ENCODE results near the gene R3HCC1L.

R3HCC1L gene

DNA sequence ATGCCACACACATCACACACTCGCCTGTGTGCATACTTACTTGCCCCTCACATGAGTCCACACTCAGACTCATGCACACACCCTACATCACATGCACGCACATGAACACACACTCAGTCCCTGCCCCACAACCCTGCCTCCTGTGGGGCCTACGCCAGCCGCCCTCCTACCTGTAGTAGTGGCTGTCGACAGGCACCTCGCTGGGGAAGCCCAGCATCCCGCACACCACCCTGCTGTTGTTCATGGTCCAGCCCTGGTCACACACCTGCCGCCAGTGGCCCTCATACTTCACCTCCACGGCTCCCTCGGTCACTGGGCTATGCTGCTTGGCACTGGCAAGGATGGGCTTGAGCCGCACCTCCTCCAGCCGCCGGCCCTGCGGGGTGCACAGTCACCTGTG is 126.3 kb downstream of the R3HCC1L start:
- no peak for DNase-seq (ENCODE audit: low spot score)

DNA sequence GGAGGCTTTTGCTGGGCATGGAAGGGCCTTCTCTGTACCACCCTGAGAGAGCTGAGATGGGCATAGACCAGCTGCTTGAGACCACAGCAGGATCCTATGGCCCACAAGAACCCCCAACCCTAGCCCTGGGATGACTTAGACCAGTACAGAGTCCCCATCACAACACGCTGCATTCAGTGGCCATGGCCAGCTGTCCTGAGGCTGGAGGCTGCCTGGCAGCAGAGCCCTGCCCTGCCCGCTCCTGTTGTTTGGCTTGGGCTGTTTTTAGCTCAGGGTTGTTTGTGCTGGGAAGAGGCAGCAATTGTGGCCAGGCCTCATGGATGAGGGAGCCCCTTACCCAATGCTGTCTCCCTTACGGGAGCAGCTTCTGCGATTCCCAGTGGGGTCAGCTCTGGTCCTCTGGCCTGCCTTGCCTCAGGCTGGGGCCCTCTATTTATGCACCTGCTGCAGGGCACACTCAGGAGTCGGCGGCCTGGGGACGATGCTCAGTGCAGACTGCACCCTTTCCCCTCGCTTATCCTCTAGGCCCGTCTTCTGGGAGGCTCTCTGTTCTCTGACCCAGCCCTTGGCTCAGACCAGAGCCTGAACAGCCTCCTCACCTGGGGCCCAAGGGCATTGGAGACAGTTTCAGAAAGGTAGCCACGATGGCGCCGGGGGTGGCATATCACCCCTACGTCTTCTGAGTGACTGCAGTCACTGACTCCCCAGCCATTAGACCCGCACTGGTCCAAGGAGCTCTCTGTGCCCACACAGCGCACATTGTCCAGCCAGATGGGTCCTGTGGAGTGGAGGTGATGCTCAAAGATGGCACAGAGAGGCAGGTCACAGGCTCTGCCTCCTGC is 127.2 kb downstream of the R3HCC1L start:
- DNase-seq (ENCODE audit: low spot score), result no peak

DNA sequence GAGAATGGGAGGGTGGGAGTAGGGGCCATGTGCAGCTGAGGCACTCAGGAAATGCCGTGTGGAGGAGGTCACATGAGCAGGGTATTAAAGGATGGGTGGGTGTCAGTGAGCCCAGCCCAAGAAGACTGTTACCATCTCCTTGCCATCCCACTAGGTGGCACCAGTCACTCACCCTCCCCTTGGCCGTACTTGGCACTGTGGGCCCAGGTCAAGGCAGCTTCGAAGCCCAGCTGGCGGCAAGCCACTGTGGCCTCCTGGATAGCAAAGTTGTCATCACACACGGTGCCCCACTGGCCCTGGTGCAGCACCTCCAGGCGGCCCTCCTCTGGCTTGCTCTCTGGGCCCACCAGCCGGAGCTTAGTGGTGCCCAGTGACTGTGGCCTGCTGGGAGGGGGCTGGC is 128.1 kb downstream of the R3HCC1L start:
- no peak for DNase-seq (ENCODE audit: low spot score)

DNA sequence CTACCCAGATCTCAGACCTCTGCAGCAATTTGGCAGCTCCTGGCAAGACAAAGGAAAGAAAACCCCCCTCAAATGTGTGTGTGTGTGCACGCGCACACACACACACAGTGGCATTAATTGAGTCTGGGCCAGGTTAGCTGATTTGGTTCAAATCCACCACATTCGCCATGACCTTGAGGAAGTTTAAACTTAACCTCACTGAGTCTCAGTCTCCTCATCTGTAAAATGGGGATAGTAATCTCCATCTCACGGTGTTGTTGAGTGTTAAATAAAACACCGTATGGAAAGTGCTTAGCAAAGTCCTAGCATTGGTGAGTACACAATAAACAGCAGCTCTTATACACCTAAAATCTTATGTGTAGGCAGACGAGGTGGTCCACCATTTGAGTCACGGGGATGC is 128.6 kb downstream of the R3HCC1L start:
- DNase-seq (ENCODE audit: low spot score), result no peak

DNA sequence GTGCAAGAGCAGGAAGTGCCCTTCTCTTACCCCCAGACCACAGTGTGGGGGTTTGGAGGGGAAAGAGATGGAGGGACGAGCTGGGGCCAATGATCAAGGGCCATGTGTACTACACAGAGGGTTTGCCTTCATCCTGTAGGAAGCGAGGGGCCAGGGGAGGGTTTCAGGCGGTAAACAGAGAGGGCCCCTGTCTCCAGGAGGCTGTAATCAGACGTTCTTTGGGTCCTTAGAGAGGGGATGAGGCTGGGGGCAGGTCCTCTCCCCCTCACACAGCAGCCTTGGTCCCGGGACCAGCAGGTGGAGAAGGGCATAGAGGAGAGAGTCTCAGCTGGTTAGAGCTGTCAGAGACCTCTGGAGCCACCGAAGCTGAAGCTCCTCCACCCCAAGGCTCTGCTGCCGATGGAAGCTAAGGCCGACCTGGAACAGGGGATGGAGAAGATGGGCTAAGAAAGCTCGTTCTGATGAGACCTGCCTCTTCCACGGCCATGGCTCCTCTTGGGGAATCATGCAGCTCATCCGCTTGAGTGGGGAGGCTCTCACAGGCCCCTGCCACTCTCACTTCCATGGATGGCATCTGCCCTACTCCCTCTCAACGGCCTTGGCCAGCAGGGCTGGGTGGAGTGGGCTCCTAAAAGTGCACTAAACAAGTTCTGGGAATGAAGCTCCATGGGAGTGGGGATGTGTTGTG is 130.1 kb downstream of the R3HCC1L start:
- DNase-seq (ENCODE audit: low spot score), result no peak

DNA sequence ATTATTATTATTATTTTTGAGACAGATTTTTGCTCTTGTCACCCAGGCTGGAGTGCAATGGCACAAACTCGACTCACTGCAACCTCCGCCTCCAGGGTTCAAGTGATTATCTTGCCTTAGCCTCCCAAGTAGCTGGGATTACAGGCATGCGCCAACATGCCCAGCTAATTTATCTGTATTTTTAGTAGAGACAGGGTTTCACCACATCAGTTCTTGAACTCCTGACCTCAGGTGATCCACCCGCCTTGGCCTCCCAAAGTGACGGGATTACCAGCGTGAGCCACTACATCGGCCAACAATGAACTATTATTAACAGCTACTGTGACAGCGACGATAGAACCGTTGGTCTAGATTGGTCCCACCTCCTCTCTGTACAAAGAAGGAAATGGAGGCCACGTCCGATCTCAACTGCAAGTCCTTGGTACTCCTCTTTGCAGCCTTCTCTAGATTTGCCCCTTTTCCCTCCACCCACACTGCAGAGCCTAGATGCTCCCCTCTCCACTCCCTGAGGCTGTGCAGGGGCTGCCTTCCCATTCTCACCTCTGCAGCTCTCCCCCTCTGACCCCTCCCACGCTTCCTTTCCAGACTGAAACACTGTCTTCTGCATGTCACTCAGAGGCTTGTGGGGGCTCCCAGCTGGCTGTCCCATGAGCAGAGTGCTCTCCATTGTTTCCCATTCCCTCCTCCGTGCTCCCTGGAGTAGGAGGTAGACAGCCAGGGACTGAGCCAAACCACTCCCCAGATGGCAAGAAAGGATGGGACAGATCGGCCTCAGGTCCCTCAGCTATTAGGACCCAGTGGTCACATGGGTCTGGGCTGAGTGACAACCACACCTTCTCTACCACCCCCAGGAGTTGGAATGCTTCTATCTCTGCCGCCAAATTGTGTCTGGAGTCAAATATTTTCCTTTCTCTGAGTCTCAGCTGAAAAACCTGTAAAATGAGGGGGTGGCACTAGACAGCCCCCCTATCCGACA is 131.2 kb downstream of the R3HCC1L start:
- DNase-seq (ENCODE audit: low spot score), result no peak

DNA sequence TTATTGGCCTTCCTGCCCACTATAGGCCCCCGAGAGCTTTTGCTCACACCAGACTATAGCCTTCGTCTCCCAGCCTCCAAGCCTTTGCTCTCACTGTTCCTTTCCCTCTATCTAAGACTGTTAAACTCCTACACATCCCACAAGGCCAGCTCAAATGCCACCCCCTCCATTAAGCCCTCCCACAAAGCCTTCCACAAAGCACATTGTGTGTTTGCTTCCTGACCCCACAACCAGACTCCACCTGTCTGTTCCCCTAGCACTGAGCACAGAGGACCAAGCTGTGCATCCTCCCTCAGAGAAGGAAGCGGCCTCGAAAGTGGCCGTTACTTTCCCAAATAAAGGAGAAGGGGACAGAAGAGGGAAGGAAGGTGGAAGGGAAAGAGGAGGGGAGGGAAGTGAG is 132.2 kb downstream of the R3HCC1L start:
- DNase-seq (ENCODE audit: low spot score), result no peak

DNA sequence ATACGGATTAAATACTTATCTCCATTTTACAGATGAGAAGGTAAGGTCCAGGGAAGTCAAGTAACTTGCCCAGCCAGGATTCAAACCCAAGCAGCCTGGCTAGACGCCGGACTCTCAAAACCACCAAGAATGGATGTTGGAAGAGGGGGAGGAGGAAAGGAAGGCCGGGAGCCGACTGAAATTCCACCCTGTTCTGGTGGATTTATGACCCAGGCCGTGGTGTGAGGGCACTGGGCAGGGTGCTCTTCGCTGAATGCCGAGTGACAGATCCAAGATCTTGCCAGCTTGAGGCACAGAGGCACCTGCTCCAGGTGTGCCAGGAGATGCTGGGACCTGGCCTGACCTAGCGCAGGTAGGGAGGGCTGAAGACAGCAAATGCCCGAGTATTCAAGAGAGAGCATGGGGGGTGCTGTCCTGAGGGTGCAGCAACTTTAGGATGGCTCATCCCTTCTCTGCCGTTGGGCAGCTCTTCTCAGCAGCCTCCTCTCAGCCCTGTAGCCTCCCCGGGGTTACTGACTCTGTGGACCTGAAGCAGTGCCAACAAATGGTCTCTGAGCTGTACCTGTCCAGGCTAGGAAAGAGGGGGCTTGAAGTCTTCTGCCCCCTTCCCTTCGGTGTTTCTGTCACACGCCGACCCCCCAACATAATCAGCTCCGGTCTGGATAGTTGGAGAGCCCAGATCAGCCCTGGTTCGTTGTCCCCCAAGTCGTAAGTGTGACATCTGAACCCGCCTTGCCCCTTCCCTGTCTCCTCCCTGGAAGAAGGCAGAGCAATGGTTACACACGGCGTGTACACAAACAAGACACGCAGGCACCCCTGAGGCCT is 132.8 kb downstream of the R3HCC1L start:
- DNase-seq (ENCODE audit: low spot score), result no peak

DNA sequence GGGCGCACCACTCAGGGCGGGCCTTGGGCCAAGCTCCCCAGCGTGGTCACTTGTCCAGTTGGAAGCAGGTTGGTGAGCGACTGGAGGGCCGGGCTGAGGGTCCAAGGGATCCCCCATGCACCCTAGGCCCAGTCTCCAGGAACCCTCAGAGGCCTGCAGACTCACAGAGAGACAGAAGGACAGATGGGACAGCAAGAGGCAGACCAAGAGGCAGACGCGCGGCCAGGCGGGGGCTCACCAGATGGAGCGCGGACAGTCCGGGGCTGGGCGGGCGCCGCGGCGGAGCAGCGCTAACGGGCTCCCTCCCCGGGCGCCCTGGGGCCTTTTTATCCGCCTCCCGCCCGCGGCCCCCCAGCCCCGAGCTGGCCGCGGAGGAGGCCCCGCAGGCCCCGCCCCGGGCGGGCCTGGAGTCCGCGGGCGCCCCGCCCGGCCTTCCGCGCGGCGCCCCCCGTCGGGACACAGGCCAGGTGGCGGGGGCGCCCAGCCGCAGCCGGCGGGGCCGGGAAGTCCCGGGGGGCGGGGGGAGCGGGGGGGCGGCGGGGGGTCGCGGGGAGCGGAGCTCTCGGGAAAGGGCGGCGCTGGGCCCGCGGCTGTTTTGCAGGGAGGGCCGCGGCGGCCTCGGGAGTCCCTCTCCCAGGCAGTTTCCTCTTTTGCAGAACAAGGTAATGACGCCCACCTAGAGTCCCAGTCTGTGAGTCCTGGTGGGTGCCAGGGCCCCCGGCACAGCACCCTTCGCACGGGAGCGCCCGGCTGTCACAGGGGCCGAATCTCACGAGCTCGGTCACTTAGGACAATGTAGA is 133.6 kb downstream of the R3HCC1L start, which contains the start of gene LOXL4:
TSS of gene LOXL4 (minus strand) at position 301 of the 800 bp plus-strand sequence. CDS start 5,175 bp downstream, outside the sequence.
- no peak for DNase-seq (ENCODE audit: low spot score)

DNA sequence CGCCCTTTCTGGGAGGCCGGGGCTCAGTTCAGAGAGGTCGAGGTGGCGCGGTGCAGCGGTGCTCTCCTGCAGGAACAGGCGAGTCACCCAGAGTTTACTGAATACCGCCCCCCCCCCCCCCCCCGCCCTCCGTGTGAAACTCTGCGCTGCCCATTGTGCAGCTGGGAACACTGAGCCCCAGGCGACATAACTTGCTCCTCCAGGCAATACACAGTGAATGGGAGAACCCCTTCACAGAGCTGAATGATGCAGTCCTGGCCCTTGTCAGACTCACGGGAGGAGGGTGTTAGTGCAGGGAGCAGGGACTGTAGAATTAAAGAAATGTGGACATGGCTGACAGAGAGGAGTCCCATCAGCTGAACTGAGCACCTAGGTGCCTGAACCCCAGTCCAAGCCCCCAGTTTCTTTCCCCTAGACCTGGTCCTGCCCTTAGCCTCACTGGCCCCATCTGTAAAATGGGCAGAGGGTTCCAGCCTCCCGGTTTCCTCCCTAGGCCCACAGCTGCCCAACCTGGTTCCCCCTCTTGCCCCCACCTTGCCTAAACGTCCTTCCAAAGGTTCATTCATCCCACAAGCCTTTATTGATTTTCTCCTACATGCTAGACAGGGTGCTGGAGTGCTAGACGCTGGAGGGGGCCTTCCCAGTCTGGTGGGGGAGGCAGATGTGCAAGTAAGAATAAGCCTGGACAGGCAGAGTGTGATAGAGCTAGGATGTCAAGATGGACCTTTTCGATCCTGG is 134.4 kb downstream of the R3HCC1L start:
- DNase-seq (ENCODE audit: low spot score), result no peak

DNA sequence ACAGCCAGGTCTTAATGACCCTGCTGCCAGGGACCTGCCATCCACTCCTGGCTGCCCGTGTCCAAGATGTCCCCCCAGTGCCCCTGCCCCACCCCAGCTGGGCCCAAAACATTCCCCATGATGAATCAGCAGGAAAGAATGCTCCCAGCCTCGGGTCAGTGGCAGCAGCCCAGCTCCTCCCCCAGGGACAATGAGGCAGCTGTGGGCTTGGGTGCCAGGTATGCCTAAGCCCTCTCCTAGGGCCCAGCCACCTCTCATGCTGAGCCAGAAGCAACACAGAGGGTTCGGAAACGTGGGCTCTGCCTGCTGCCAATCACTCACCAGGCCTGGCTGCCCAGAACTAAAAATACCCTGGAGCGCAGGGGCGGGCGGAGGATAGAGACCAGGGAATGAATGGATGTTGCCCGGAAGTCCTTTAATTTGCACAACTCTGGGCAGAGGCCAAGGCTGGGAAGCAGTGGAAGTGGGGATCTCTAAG is 135.0 kb downstream of the R3HCC1L start:
- no peak for DNase-seq (ENCODE audit: low spot score)

DNA sequence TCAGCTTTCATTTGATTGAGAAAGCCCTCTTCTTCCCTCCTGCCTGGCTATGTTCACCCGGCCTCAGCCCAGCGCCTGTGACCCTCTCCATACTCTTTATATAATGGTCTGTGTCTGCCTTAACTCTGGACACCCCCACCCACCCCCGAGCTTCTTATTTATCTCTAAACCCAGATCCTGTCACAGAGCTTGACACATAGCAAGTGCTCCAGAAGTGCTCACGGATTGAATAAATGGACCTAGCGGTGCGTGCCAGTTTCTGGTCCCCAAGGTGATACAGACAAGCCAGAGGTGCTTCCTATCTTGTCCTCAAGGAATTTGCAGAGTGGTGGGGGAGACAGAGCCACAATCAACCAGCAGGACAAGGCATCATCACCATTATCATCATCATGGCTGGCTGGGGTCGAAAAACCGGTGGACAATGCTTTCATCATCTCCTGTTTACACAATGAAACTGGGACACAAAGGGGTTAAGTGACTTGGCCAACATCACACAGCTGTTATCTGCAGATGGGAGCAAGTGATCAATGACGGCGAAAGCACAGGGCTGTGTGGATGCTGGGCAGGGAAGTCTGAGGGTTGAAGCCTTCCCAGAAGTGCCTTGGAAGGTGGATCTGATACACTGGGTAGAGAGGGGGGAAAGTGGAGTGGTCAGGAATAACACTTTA is 135.8 kb downstream of the R3HCC1L start:
- no peak for DNase-seq (ENCODE audit: low spot score)

DNA sequence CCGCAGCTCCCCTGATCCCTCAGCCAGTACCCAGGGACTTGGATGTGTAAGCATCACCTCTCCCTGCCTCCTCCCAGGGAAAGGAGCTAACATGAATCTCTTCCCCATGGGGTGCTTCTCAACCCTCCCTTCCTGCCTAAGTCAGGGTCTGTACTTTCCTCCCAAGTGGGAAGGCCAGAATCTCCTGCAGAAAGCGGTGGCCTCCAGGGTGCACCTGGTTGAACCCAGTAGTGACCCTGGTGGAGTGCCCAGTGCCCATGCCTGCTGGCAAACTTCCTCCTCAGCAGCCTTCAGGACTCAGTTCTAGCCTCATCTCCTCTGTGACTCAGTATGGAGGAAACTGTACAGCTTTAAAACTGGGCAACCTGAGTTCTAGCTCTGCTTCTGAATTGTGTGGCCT is 136.3 kb downstream of the R3HCC1L start:
- DNase-seq (ENCODE audit: low spot score), result no peak

DNA sequence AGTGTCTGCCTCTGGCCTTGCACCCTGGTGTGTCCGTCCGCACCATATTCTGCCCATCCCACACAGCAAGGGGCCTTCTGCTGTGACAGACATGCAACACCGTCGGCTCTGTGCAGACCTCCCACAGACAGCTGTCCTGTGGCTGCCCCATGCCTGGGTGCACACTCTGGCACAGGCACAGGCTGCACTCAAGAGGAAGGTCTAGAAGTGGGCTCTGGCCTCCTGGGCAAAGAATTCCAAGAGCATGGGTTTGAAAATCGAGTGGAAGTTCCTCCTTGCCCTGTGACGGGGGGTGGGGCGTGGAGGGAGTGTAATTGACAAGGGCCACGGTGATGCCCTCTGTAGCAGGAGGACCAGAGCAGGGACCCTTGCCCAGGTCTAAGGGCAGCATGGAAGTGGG is 137.8 kb downstream of the R3HCC1L start:
- DNase-seq (ENCODE audit: low spot score), result no peak

DNA sequence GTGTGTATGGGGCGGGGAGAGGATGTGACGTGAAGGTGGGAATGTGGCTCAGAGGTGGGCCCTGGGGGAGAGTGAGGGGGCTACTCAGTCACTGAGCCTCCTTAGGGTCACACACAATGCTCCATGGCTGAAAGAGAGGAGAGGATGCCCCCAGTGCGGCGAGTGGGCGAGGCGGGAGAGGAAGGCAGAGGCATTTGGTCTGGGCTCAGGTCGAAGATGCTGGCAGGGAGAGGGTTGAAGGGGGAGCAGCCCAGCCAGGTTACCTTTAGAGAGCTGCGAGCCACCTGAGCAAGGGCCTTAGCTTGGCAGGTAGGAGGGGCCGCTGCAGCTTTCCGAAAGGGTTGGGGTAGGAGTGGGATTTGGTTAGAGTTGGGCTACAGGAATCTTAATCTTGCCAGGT is 138.2 kb downstream of the R3HCC1L start:
- no peak for DNase-seq (ENCODE audit: low spot score)

DNA sequence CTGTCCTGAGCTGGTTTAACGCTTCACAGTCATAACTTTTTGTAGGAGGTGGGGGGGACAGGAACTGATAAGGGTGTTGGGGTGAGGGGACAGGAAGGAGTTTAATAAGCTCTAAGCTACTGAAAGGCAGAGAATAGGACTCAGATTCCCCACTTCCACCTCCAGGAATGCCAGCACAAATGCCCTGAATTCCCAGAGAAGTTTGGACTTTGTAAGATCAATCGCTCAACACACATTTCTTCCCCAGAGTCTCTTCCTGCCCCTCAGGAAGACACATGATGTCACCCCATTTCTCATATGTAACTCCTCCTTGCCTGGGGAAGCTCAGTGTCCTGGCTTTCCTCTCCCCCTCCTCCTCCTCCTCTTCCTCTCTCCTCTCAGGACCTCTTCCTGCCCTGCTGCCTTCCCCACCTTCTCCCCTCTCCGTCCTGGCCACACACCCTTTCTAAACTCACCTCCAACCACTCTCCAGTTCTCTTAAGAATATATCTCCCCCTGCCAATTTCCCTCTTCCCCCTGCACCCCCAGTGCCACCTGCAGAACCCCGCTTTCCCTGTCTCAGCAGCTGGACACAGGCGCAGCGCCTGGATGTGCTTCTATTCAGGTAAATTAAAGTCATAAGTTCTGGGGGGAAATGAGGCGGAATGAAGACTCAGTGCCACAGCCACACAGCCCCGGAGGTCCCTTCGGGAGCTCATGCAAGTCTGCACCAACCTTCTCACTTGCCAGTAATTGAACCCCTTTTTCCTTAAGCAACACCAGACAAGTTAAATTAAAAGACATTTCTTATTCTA is 138.8 kb downstream of the R3HCC1L start:
- no peak for DNase-seq (ENCODE audit: low spot score)

DNA sequence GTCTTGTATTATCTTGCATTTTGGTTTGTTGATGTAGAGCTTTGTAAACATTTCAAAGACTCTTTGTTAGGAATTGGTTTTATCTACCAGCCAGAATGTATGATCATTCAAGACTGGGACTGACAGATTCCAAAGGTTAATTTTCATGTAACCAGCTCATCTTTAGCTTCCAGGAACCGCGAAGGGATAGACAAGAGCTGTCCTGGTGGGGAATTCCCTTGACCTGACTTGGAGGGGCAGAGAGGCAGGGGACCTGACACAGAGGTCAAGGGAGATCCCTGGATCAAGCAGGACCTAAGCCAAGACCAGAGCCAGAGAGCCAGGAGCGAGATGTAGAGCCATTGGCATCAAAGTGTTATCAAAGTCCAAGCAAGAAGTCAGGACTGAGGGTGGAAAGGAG is 140.1 kb downstream of the R3HCC1L start:
- no peak for DNase-seq (ENCODE audit: low spot score)

DNA sequence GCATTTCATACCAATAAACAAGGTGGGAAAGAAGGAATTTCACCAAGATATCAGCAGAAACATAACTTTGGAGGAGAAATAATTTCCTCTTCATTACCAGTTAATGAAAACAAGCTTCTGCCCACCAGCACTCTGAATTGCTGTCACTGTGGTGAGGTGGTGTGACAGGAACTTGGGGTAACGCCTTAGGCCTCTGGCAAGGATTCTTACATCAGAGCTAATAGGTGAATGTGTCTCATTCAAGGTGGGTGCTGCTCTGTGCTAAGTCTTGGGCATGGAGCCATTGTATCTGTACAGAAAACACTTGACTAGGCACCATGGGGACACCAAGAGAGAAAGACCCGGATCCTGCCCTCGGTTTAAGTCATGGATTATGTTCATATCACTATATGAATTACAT is 141.9 kb downstream of the R3HCC1L start:
- DNase-seq (ENCODE audit: low spot score), result no peak

All from pons (tissue), 1 donor.